ENCODE data around the gene MOK.

The MOK gene

GRCh38 chr14:102210421-102211042 lies 94.4 kb downstream of the MOK start:
- Histone ChIP-seq H3K27me3 (ENCODE audit: low read depth, low read length) (no peaks in the 10 kb centered on the region), H3K9ac (ENCODE audit: low read length) (no peak overlapping the region), H2AFZ (ENCODE audit: low read depth, low read length) (no peak overlapping the region), H4K20me1 (ENCODE audit: insufficient read depth, low read length) (peaks cover 4% of the 10 kb centered on the region; the same call in 1 of the 2 replicates), H3K4me2 (ENCODE audit: low read length) (no peak overlapping the region), H3K79me2 (ENCODE audit: low read length) (no peaks in the 10 kb centered on the region), H3K4me1 (ENCODE audit: low read length) (no peaks in the 10 kb centered on the region), H3K36me3 (replicated peaks; ENCODE audit: low read depth, low read length) (peaks cover 7% of the 10 kb centered on the region), H3K9me3 (ENCODE audit: insufficient read depth, low read length) (no peaks in the 10 kb centered on the region), H3K4me3 (ENCODE audit: low read length) (no peak overlapping the region), H3K27ac (ENCODE audit: low read length) (no peak overlapping the region)
- TF ChIP-seq EZH2phosphoT487 (IDR thresholded peaks at IDR 0.05; ENCODE audit: low read depth): no peak
- TF ChIP-seq CTCF (IDR thresholded peaks at IDR 0.05; ENCODE audit: low read depth, low read length): no peak

- H3K4me2 ChIP-seq (ENCODE audit: low read length): no peak overlapping the region
- no peak for TF ChIP-seq CTCF (IDR thresholded peaks at IDR 0.05; ENCODE audit: low read depth, low read length)
- no peak for TF ChIP-seq EZH2phosphoT487 (IDR thresholded peaks at IDR 0.05; ENCODE audit: low read depth)
- peaks cover 9% of the 10 kb centered on the region for H3K36me3 ChIP-seq (replicated peaks; ENCODE audit: low read depth, low read length)
- H3K27me3 ChIP-seq (ENCODE audit: low read depth, low read length): no peaks in the 10 kb centered on the region
- no peak overlapping the region for H3K27ac ChIP-seq (ENCODE audit: low read length)
- no peaks in the 10 kb centered on the region for H3K79me2 ChIP-seq (ENCODE audit: low read length)
- no peak overlapping the region for H2AFZ ChIP-seq (ENCODE audit: low read depth, low read length)
- no peaks in the 10 kb centered on the region for H3K9me3 ChIP-seq (ENCODE audit: insufficient read depth, low read length)
- no peak overlapping the region for H3K9ac ChIP-seq (ENCODE audit: low read length)
- H3K4me3 ChIP-seq (ENCODE audit: low read length): no peak overlapping the region
- H3K4me1 ChIP-seq (ENCODE audit: low read length): no peaks in the 10 kb centered on the region
- H4K20me1 ChIP-seq (ENCODE audit: insufficient read depth, low read length): peaks cover 4% of the 10 kb centered on the region; the same call in 1 of the 2 replicates
These were observed 95.6 kb downstream of the MOK start for GRCh38 chr14:102209224-102209966.

- Histone ChIP-seq H3K79me2 (ENCODE audit: low read length) (peaks cover 4% of the 10 kb centered on the region; the same call in 1 of the 2 replicates), H3K4me1 (ENCODE audit: low read length) (no peaks in the 10 kb centered on the region), H2AFZ (ENCODE audit: low read depth, low read length) (no peak overlapping the region), H3K9ac (ENCODE audit: low read length) (no peak overlapping the region), H3K27me3 (ENCODE audit: low read depth, low read length) (no peaks in the 10 kb centered on the region), H4K20me1 (ENCODE audit: insufficient read depth, low read length) (peaks cover 9% of the 10 kb centered on the region; the same call in 1 of the 2 replicates), H3K9me3 (ENCODE audit: insufficient read depth, low read length) (no peaks in the 10 kb centered on the region), H3K36me3 (replicated peaks; ENCODE audit: low read depth, low read length) (peaks cover 15% of the 10 kb centered on the region), H3K4me3 (ENCODE audit: low read length) (no peak overlapping the region), H3K4me2 (ENCODE audit: low read length) (no peak overlapping the region), H3K27ac (ENCODE audit: low read length) (no peak overlapping the region)
- TF ChIP-seq CTCF (IDR thresholded peaks at IDR 0.05; ENCODE audit: low read depth, low read length) (no peak), EZH2phosphoT487 (IDR thresholded peaks at IDR 0.05; ENCODE audit: low read depth) (no peak)
These were observed 96.2 kb downstream of the MOK start for GRCh38 chr14:102208741-102209140.

GRCh38 chr14:102207831-102208365 lies 97.1 kb downstream of the MOK start:
- Histone ChIP-seq H3K27me3 (ENCODE audit: low read depth, low read length) (no peaks in the 10 kb centered on the region), H3K36me3 (replicated peaks; ENCODE audit: low read depth, low read length) (peaks cover 15% of the 10 kb centered on the region), H3K4me2 (ENCODE audit: low read length) (no peak overlapping the region), H3K4me3 (ENCODE audit: low read length) (no peak overlapping the region), H2AFZ (ENCODE audit: low read depth, low read length) (no peak overlapping the region), H4K20me1 (ENCODE audit: insufficient read depth, low read length) (peaks cover 9% of the 10 kb centered on the region), H3K4me1 (ENCODE audit: low read length) (peaks cover 8% of the 10 kb centered on the region), H3K9ac (ENCODE audit: low read length) (no peak overlapping the region), H3K27ac (ENCODE audit: low read length) (no peak overlapping the region), H3K79me2 (ENCODE audit: low read length) (peaks cover 8% of the 10 kb centered on the region; the same call in 1 of the 2 replicates), H3K9me3 (ENCODE audit: insufficient read depth, low read length) (no peaks in the 10 kb centered on the region)
- TF ChIP-seq CTCF (IDR thresholded peaks at IDR 0.05; ENCODE audit: low read depth, low read length): no peak
- no peak for TF ChIP-seq EZH2phosphoT487 (IDR thresholded peaks at IDR 0.05; ENCODE audit: low read depth)

Data from OCI-LY3 (cell line).